A549 (cell line): ENCODE results near the gene XIST.

ENCODE experiments used
- CBX8 ChIP-seq: fragments of 200-600 bp; sonication (generic); IDR thresholded peaks from 2 replicates; pipeline ENCODE4 v1.6.1; 2016
- CEBPB ChIP-seq, 2 experiments: fragments of >200 bp in 1 of 2; sonication (Bioruptor Twin) in 1 of 2; formaldehyde crosslinking in 1 of 2; IDR thresholded peaks; 2 replicates each; pipeline ENCODE4 v1.6.1; 2012 to 2016
- EP300 ChIP-seq, 2 experiments: fragments of >200 bp; sonication (Bioruptor Twin); formaldehyde crosslinking; IDR thresholded peaks; 2 replicates in 1 of 2; 3 replicates in 1 of 2; pipeline ENCODE4 v1.6.1; 2016 to 2017
- GATA3 ChIP-seq: IDR thresholded peaks from 2 replicates; pipeline ENCODE4 v1.6.1; 2012; ENCODE audit warnings: borderline replicate concordance
- RFX5 ChIP-seq: fragments of 450-650 bp; IDR thresholded peaks from 2 replicates; pipeline ENCODE4 v1.7.1; 2014; ENCODE audit warnings: antibody characterized with exemption, mild to moderate bottlenecking, moderate library complexity
- SMC3 ChIP-seq: fragments of >200 bp; sonication (Bioruptor Twin); formaldehyde crosslinking; IDR thresholded peaks from 3 replicates; pipeline ENCODE4 v1.6.1; 2018; ENCODE audit warnings: inconsistent platforms
- ZFP36 ChIP-seq: fragments of 450-650 bp; IDR thresholded peaks from 2 replicates; pipeline ENCODE4 v1.6.1; 2014; ENCODE audit warnings: borderline replicate concordance; ENCODE audit not compliant: partially characterized antibody
- TF ChIP-seq, protein P1 (sequence below): fragments of >200 bp; sonication (Bioruptor Twin); formaldehyde crosslinking; IDR thresholded peaks from 3 replicates; pipeline ENCODE4 v1.5.1; 2016
- TF ChIP-seq, protein P2 (sequence below): IDR thresholded peaks from 2 replicates; pipeline ENCODE4 v1.6.1; 2012
- TF ChIP-seq, protein P3 (sequence below): fragments of 200-600 bp; sonication (generic); IDR thresholded peaks from 2 replicates; pipeline ENCODE4 v1.6.1; 2016; ENCODE audit warnings: antibody characterized with exemption, mild to moderate bottlenecking, moderate library complexity

DNA sequence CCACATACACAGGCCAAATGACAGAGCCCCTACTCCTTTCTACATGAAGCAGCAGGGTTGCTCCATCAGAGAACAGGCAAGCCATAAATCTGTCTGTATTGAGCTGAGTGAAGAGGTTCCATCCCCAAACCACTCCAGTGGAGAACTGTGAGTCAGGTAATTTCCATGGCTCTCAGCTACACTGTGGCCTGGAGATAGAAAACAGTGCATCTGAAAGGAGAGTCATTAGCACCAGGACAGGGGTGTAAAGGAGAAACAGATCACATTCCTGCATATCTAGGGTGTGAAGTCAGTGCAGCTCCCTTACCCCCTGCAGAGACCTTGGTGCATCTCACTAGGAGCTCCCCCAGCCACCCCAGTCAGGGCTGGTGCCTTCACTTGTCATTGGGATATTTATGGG, 25.2 kb upstream of the XIST start:
- TF ChIP-seq RFX5, result no peak
- TF ChIP-seq, protein P1, sequence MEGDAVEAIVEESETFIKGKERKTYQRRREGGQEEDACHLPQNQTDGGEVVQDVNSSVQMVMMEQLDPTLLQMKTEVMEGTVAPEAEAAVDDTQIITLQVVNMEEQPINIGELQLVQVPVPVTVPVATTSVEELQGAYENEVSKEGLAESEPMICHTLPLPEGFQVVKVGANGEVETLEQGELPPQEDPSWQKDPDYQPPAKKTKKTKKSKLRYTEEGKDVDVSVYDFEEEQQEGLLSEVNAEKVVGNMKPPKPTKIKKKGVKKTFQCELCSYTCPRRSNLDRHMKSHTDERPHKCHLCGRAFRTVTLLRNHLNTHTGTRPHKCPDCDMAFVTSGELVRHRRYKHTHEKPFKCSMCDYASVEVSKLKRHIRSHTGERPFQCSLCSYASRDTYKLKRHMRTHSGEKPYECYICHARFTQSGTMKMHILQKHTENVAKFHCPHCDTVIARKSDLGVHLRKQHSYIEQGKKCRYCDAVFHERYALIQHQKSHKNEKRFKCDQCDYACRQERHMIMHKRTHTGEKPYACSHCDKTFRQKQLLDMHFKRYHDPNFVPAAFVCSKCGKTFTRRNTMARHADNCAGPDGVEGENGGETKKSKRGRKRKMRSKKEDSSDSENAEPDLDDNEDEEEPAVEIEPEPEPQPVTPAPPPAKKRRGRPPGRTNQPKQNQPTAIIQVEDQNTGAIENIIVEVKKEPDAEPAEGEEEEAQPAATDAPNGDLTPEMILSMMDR, result no peak
- TF ChIP-seq, protein P2, sequence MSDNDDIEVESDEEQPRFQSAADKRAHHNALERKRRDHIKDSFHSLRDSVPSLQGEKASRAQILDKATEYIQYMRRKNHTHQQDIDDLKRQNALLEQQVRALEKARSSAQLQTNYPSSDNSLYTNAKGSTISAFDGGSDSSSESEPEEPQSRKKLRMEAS, result no peak
- TF ChIP-seq GATA3, result no peak
- TF ChIP-seq EP300 (IDR thresholded peaks at IDR 0.05), result no peak
- TF ChIP-seq, protein P3, sequence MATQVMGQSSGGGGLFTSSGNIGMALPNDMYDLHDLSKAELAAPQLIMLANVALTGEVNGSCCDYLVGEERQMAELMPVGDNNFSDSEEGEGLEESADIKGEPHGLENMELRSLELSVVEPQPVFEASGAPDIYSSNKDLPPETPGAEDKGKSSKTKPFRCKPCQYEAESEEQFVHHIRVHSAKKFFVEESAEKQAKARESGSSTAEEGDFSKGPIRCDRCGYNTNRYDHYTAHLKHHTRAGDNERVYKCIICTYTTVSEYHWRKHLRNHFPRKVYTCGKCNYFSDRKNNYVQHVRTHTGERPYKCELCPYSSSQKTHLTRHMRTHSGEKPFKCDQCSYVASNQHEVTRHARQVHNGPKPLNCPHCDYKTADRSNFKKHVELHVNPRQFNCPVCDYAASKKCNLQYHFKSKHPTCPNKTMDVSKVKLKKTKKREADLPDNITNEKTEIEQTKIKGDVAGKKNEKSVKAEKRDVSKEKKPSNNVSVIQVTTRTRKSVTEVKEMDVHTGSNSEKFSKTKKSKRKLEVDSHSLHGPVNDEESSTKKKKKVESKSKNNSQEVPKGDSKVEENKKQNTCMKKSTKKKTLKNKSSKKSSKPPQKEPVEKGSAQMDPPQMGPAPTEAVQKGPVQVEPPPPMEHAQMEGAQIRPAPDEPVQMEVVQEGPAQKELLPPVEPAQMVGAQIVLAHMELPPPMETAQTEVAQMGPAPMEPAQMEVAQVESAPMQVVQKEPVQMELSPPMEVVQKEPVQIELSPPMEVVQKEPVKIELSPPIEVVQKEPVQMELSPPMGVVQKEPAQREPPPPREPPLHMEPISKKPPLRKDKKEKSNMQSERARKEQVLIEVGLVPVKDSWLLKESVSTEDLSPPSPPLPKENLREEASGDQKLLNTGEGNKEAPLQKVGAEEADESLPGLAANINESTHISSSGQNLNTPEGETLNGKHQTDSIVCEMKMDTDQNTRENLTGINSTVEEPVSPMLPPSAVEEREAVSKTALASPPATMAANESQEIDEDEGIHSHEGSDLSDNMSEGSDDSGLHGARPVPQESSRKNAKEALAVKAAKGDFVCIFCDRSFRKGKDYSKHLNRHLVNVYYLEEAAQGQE, result no peak
- TF ChIP-seq CEBPB (IDR thresholded peaks at IDR 0.05), result no peak
- TF ChIP-seq ZFP36, result no peak
- no peak for TF ChIP-seq SMC3
- no peak for TF ChIP-seq CBX8
